Peyer's patch (tissue), 4 donors: ENCODE data around the gene INHBE. TPM values are rescaled to one million over a fixed set of nuclear protein-coding genes. Genes with fewer than 3 reads are reported as not detected.

Source experiments
- DNase-seq, 3 donors: peaks; one replicate each; pipeline ENCODE4 v3.0.0-alpha.2; 2017 to 2019
- H3K27ac ChIP-seq, 4 donors: fragments of 200-600 bp; sonication (generic); one replicate each; pipeline ENCODE4 v1.5.1; 2016 to 2019
- H3K27me3 ChIP-seq, 2 donors: fragments of 200-600 bp; sonication (generic); one replicate each; pipeline ENCODE4 v1.5.1; 2019
- H3K36me3 ChIP-seq, 3 donors: fragments of 200-600 bp; sonication (generic); one replicate each; pipeline ENCODE4 v1.5.1; 2016 to 2019
- H3K4me1 ChIP-seq, 4 donors: fragments of 200-600 bp; sonication (generic); one replicate each; pipeline ENCODE4 v1.5.1; 2016 to 2019
- H3K4me3 ChIP-seq, 4 donors: fragments of 200-600 bp; sonication (generic); 1 replicate in 3 of 4; 2 replicates in 1 of 4; pipeline ENCODE4 v1.5.1; 2016 to 2019; ENCODE audit warnings: mild to moderate bottlenecking in 1 of 4
- H3K9me3 ChIP-seq, 4 donors: fragments of 200-600 bp; sonication (generic); one replicate each; pipeline ENCODE4 v1.5.1; 2016 to 2019; ENCODE audit warnings: mild to moderate bottlenecking in 1 of 4
- POLR2A ChIP-seq, 2 donors: fragments of 450-650 bp; IDR thresholded peaks; one replicate each; pipeline ENCODE4 v1.5.1; 2017; ENCODE audit warnings: antibody characterized with exemption in 2 of 2, mild to moderate bottlenecking in 2 of 2, moderate library complexity in 2 of 2
- total RNA-seq, 4 donors: library from RNA; depleted of rRNA; stranded (reverse); fragments of >200 nt; gene quantifications; one replicate each; pipeline ENCODE4 v1.1.0, GENCODE V29; 2016
- TF ChIP-seq, protein P1 (sequence below), 6 experiments: fragments of 450-650 bp in 4 of 6; fragments of 200-600 bp in 2 of 6; sonication (generic) in 1 of 6; IDR thresholded peaks; one replicate each; pipeline ENCODE4 v1.5.1; 2017 to 2019; ENCODE audit warnings: antibody characterized with exemption in 6 of 6, mild to moderate bottlenecking in 3 of 6, moderate library complexity in 1 of 6

The INHBE gene
- total RNA-seq, 4 donors from 2014 or later = not detected

GRCh38 chr12:57452181-57452936, 2.7 kb upstream of the INHBE start:
- DNase-seq = no peak
- Histone ChIP-seq H3K4me1 (peaks cover 0 to 18% (median 0%) of the 10 kb centered on the region in 4 donors), H3K27ac (peak overlapping the region in 1 of 4 donors; percentile 43), H3K9me3 (no peaks in the 10 kb centered on the region), H3K27me3 (no peaks in the 10 kb centered on the region), H3K36me3 (no peaks in the 10 kb centered on the region), H3K4me3 (no peak overlapping the region)
- TF ChIP-seq, protein P1, sequence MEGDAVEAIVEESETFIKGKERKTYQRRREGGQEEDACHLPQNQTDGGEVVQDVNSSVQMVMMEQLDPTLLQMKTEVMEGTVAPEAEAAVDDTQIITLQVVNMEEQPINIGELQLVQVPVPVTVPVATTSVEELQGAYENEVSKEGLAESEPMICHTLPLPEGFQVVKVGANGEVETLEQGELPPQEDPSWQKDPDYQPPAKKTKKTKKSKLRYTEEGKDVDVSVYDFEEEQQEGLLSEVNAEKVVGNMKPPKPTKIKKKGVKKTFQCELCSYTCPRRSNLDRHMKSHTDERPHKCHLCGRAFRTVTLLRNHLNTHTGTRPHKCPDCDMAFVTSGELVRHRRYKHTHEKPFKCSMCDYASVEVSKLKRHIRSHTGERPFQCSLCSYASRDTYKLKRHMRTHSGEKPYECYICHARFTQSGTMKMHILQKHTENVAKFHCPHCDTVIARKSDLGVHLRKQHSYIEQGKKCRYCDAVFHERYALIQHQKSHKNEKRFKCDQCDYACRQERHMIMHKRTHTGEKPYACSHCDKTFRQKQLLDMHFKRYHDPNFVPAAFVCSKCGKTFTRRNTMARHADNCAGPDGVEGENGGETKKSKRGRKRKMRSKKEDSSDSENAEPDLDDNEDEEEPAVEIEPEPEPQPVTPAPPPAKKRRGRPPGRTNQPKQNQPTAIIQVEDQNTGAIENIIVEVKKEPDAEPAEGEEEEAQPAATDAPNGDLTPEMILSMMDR (IDR thresholded peaks at IDR 0.05) = no peak
- no peak for TF ChIP-seq POLR2A (IDR thresholded peaks at IDR 0.05)

- Histone ChIP-seq H3K27ac (no peak overlapping the region), H3K4me3 (no peak overlapping the region), H3K9me3 (no peaks in the 10 kb centered on the region), H3K27me3 (no peaks in the 10 kb centered on the region), H3K4me1 (peaks cover 0 to 18% (median 0%) of the 10 kb centered on the region in 4 donors), H3K36me3 (no peaks in the 10 kb centered on the region)
- peak; percentile 67 to 88 (median 82) for DNase-seq
- no peak for TF ChIP-seq POLR2A (IDR thresholded peaks at IDR 0.05)
- TF ChIP-seq, protein P1 (IDR thresholded peaks at IDR 0.05) = peak; percentile 73 to 93 (median 87)
These were observed 2.1 kb upstream of the INHBE start for GRCh38 chr12:57452937-57453509.

GRCh38 chr12:57454213-57454565, 918 bp upstream of the INHBE start:
- H3K36me3 ChIP-seq = no peaks in the 10 kb centered on the region
- no peaks in the 10 kb centered on the region for H3K27me3 ChIP-seq
- H3K4me3 ChIP-seq = no peak overlapping the region
- DNase-seq = no peak
- peaks cover 0 to 18% (median 0%) of the 10 kb centered on the region in 4 donors for H3K4me1 ChIP-seq
- H3K27ac ChIP-seq = no peak overlapping the region
- TF ChIP-seq, protein P1 (IDR thresholded peaks at IDR 0.05) = no peak
- no peak for TF ChIP-seq POLR2A (IDR thresholded peaks at IDR 0.05)
- H3K9me3 ChIP-seq = no peaks in the 10 kb centered on the region

DNA sequence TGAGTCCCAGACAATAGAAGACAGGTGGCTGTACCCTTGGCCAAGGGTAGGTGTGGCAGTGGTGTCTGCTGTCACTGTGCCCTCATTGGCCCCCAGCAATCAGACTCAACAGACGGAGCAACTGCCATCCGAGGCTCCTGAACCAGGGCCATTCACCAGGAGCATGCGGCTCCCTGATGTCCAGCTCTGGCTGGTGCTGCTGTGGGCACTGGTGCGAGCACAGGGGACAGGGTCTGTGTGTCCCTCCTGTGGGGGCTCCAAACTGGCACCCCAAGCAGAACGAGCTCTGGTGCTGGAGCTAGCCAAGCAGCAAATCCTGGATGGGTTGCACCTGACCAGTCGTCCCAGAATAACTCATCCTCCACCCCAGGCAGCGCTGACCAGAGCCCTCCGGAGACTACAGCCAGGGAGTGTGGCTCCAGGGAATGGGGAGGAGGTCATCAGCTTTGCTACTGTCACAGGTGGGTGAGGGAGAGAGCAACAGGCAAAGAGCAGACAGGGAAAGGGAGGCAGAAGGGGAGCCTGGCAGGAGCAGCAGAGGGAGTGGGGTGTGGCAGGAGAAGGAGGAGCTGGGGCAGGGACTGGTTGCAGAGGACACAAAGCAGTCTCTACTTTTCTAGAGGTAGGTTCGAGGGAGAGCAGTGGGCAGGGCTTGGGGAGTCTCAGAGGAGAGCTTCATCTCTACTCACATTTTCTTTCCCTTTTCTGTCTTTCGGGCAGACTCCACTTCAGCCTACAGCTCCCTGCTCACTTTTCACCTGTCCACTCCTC, 452 bp downstream of the INHBE start:
- no peaks in the 10 kb centered on the region for H3K9me3 ChIP-seq
- peaks cover 1 to 26% (median 3%) of the 10 kb centered on the region in 4 donors for H3K4me1 ChIP-seq
- no peaks in the 10 kb centered on the region for H3K36me3 ChIP-seq
- no peak overlapping the region for H3K27ac ChIP-seq
- H3K4me3 ChIP-seq = peak overlapping the region in 1 of 4 donors; percentile 18
- TF ChIP-seq, protein P1 (IDR thresholded peaks at IDR 0.05) = no peak
- TF ChIP-seq POLR2A (IDR thresholded peaks at IDR 0.05) = no peak
- no peaks in the 10 kb centered on the region for H3K27me3 ChIP-seq
- DNase-seq = no peak

DNA sequence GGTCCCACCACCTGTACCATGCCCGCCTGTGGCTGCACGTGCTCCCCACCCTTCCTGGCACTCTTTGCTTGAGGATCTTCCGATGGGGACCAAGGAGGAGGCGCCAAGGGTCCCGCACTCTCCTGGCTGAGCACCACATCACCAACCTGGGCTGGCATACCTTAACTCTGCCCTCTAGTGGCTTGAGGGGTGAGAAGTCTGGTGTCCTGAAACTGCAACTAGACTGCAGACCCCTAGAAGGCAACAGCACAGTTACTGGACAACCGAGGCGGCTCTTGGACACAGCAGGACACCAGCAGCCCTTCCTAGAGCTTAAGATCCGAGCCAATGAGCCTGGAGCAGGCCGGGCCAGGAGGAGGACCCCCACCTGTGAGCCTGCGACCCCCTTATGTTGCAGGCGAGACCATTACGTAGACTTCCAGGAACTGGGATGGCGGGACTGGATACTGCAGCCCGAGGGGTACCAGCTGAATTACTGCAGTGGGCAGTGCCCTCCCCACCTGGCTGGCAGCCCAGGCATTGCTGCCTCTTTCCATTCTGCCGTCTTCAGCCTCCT, 1.1 kb downstream of the INHBE start:
- TF ChIP-seq POLR2A (IDR thresholded peaks at IDR 0.05) = no peak
- TF ChIP-seq, protein P1 (IDR thresholded peaks at IDR 0.05) = peak in 5 of 6 experiments; percentile 37 to 61 (median 50)
- Histone ChIP-seq H3K27ac (no peak overlapping the region), H3K36me3 (no peaks in the 10 kb centered on the region), H3K27me3 (no peaks in the 10 kb centered on the region), H3K9me3 (no peaks in the 10 kb centered on the region), H3K4me3 (peak overlapping the region in 1 of 4 donors; percentile 18), H3K4me1 (peaks cover 8 to 33% (median 9%) of the 10 kb centered on the region in 4 donors)
- DNase-seq = peak in 2 of 3 donors; percentile 56 to 68
